MM.1S (cell line): ENCODE data around the gene PLEKHH2.

Source experiments
- DNase-seq: peaks from one replicate; pipeline ENCODE4 v3.0.0-alpha.2; 2015
- H2AFZ ChIP-seq: fragments of 300-600 bp; sonication (generic); 2 replicates; pipeline ENCODE4 v1.6.0; 2016; ENCODE audit warnings: antibody characterized with exemption, low read length
- H3F3A ChIP-seq: fragments of 300-600 bp; sonication (generic); 2 replicates; pipeline ENCODE4 v1.6.1; 2016; ENCODE audit warnings: mild to moderate bottlenecking, antibody characterized with exemption, low read length, moderate library complexity, mixed read lengths; ENCODE audit not compliant: insufficient read depth
- H3K27ac ChIP-seq: fragments of 300-600 bp; sonication (generic); 2 replicates; pipeline ENCODE4 v1.5.1; 2016; ENCODE audit warnings: mild to moderate bottlenecking, low read length
- H3K27me3 ChIP-seq: fragments of 300-600 bp; sonication (generic); replicated peaks from 2 replicates; pipeline ENCODE4 v1.6.0; 2016; ENCODE audit warnings: low read length; ENCODE audit not compliant: insufficient read depth
- H3K36me3 ChIP-seq: fragments of 300-600 bp; sonication (generic); replicated peaks from 2 replicates; pipeline ENCODE4 v1.6.1; 2016; ENCODE audit warnings: mild to moderate bottlenecking, low read length, mixed read lengths; ENCODE audit not compliant: insufficient read depth
- H3K4me1 ChIP-seq: fragments of 300-600 bp; sonication (generic); 2 replicates; pipeline ENCODE4 v1.6.1; 2016; ENCODE audit warnings: low read length, mixed read lengths
- H3K4me2 ChIP-seq: fragments of 300-600 bp; sonication (generic); 2 replicates; pipeline ENCODE4 v1.6.0; 2016; ENCODE audit warnings: low read depth, low read length
- H3K4me3 ChIP-seq: fragments of 300-600 bp; sonication (generic); 2 replicates; pipeline ENCODE4 v1.5.1; 2016; ENCODE audit warnings: low read length, mixed read lengths
- H3K79me2 ChIP-seq: fragments of 300-600 bp; sonication (generic); 2 replicates; pipeline ENCODE4 v1.6.1; 2016; ENCODE audit warnings: mixed run types, low read length, mixed read lengths
- H3K9ac ChIP-seq: fragments of 300-600 bp; sonication (generic); 2 replicates; pipeline ENCODE4 v1.6.1; 2016; ENCODE audit warnings: low read length, mixed read lengths
- H3K9me2 ChIP-seq: fragments of 300-600 bp; sonication (generic); replicated peaks from 2 replicates; pipeline ENCODE4 v1.6.1; 2016; ENCODE audit warnings: mild to moderate bottlenecking, low read length, mixed read lengths; ENCODE audit not compliant: insufficient read depth
- H3K9me3 ChIP-seq: fragments of 300-600 bp; sonication (generic); replicated peaks from 2 replicates; pipeline ENCODE4 v1.6.1; 2016; ENCODE audit warnings: mild to moderate bottlenecking, low read length, mixed read lengths; ENCODE audit not compliant: insufficient read depth
- H4K20me1 ChIP-seq: fragments of 300-600 bp; sonication (generic); 2 replicates; pipeline ENCODE4 v1.6.1; 2016; ENCODE audit warnings: mild to moderate bottlenecking, low read length, moderate library complexity, mixed read lengths; ENCODE audit not compliant: insufficient read depth
- EZH2 ChIP-seq: fragments of 300-600 bp; sonication (generic); optimal IDR thresholded peaks from 2 replicates; pipeline ENCODE3; 2017; ENCODE audit warnings: low read depth, mild to moderate bottlenecking, antibody characterized with exemption, low read length, mixed read lengths
- EZH2phosphoT487 ChIP-seq: fragments of 300-600 bp; sonication (generic); IDR thresholded peaks from 2 replicates; pipeline ENCODE4 v1.6.1; 2018; ENCODE audit warnings: antibody characterized with exemption, low read length
- TF ChIP-seq, protein P1 (sequence below): fragments of 300-600 bp; sonication (generic); IDR thresholded peaks from 2 replicates; pipeline ENCODE4 v1.5.1; 2016; ENCODE audit warnings: antibody characterized with exemption, low read length, mixed read lengths

PLEKHH2 gene

DNA sequence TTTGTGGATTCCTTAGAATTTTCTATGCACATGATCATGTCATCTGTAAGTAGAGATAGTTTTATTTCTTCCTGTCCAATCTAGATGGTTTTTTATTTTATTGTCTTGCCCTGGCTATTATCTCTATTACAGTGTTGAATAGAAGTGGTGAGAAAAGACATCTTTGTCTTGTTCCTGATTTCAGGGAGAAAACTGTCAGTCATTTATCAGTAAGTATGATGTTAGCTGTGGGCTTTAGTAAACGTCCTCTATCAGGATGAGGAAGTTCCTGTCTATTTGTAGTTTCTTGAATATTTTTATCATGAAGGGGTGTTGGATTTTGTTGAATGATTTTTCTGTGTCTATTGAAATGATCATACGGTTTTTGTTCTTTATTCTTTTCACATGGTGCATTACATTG is 5.3 kb downstream of the PLEKHH2 start:
- Histone ChIP-seq H3K36me3 (no peaks in the 10 kb centered on the region), H3F3A (no peaks in the 10 kb centered on the region; the same call in 1 of the 2 replicates), H3K27me3 (0 out of 2 replicates have a peak, but pooled peaks cover 5% of the 10 kb centered on the region), H3K4me3 (no peak overlapping the region), H4K20me1 (no peaks in the 10 kb centered on the region), H3K79me2 (no peaks in the 10 kb centered on the region), H3K9ac (no peak overlapping the region), H3K9me2 (no peaks in the 10 kb centered on the region), H3K4me2 (no peak overlapping the region), H2AFZ (no peak overlapping the region), H3K27ac (no peak overlapping the region), H3K9me3 (no peaks in the 10 kb centered on the region), H3K4me1 (no peaks in the 10 kb centered on the region)
- no peak for DNase-seq
- no peak for TF ChIP-seq EZH2
- TF ChIP-seq, protein P1, sequence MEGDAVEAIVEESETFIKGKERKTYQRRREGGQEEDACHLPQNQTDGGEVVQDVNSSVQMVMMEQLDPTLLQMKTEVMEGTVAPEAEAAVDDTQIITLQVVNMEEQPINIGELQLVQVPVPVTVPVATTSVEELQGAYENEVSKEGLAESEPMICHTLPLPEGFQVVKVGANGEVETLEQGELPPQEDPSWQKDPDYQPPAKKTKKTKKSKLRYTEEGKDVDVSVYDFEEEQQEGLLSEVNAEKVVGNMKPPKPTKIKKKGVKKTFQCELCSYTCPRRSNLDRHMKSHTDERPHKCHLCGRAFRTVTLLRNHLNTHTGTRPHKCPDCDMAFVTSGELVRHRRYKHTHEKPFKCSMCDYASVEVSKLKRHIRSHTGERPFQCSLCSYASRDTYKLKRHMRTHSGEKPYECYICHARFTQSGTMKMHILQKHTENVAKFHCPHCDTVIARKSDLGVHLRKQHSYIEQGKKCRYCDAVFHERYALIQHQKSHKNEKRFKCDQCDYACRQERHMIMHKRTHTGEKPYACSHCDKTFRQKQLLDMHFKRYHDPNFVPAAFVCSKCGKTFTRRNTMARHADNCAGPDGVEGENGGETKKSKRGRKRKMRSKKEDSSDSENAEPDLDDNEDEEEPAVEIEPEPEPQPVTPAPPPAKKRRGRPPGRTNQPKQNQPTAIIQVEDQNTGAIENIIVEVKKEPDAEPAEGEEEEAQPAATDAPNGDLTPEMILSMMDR: no peak
- TF ChIP-seq EZH2phosphoT487: no peak

- no peak for DNase-seq
- Histone ChIP-seq H3K4me3 (no peak overlapping the region), H3F3A (no peaks in the 10 kb centered on the region), H3K79me2 (no peaks in the 10 kb centered on the region), H3K27ac (no peak overlapping the region), H3K9me3 (no peaks in the 10 kb centered on the region), H3K4me2 (no peak overlapping the region), H3K27me3 (no peaks in the 10 kb centered on the region), H4K20me1 (no peaks in the 10 kb centered on the region), H3K9me2 (no peaks in the 10 kb centered on the region), H2AFZ (no peak overlapping the region), H3K36me3 (no peaks in the 10 kb centered on the region), H3K4me1 (no peaks in the 10 kb centered on the region), H3K9ac (no peak overlapping the region)
- no peak for TF ChIP-seq EZH2phosphoT487
- no peak for TF ChIP-seq EZH2
- TF ChIP-seq, protein P1: no peak
Observed at GRCh38 chr2:43643680-43644079, 6.6 kb downstream of the PLEKHH2 start.

GRCh38 chr2:43648994-43649701 is 12.1 kb downstream of the PLEKHH2 start:
- Histone ChIP-seq H3K27me3 (no peaks in the 10 kb centered on the region), H3F3A (no peaks in the 10 kb centered on the region), H3K4me3 (no peak overlapping the region), H3K27ac (no peak overlapping the region), H3K9me2 (no peaks in the 10 kb centered on the region), H3K36me3 (no peaks in the 10 kb centered on the region), H3K79me2 (no peaks in the 10 kb centered on the region), H3K9ac (no peak overlapping the region), H3K9me3 (no peaks in the 10 kb centered on the region), H3K4me2 (no peak overlapping the region), H4K20me1 (no peaks in the 10 kb centered on the region), H2AFZ (no peak overlapping the region), H3K4me1 (no peaks in the 10 kb centered on the region)
- TF ChIP-seq EZH2phosphoT487 (no peak), EZH2 (no peak)
- TF ChIP-seq, protein P1: no peak
- no peak for DNase-seq
